GM12892 (cell line): ENCODE data around the gene HAPLN2.
"Not testable (repeated sequence)": the region's sequence is repeated elsewhere in the genome, so short reads cannot be mapped to it uniquely, and the experiment has no call there.

Experiments
- DNase-seq: peaks from one replicate; pipeline ENCODE4 v3.0.0; 2011; ENCODE audit not compliant: insufficient read length
- FAIRE-seq: peaks from 2 replicates; lab custom pipeline; 2011; peaks lifted over from hg19 to GRCh38; lab: Jason Lieb, UNC
- POLR2A ChIP-seq: IDR thresholded peaks from 2 replicates; pipeline ENCODE4 v1.6.1; 2011; ENCODE audit warnings: low read depth, low read length, control low read depth
- POLR2AphosphoS5 ChIP-seq: IDR thresholded peaks from 2 replicates; pipeline ENCODE4 v1.6.1; 2011; ENCODE audit warnings: low read depth, low read length, control low read depth
- TAF1 ChIP-seq: IDR thresholded peaks from 2 replicates; pipeline ENCODE4 v1.6.1; 2011; ENCODE audit warnings: low read depth, mild to moderate bottlenecking, control low read depth, low read length, borderline replicate concordance

The HAPLN2 gene

DNA sequence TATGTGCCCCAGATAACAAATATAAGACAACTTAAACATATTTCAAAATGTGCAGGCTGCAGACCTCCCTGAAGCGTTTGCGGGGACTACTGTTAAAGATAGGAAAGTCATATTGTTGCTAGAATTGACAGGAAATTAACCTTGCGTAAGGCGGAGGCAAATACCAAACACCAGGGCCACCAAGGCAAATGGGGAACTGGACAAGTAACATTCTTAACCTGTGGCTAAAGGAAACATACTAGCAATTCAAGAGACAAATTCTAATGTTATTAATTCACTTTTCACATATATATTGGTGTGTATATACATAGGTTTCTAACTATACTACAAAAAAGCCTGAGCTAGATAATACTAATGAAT, 6.8 kb downstream of the HAPLN2 start:
- peak; percentile 30 for FAIRE-seq
- TF ChIP-seq POLR2A (no peak), TAF1 (no peak)
- no peak for DNase-seq

DNA sequence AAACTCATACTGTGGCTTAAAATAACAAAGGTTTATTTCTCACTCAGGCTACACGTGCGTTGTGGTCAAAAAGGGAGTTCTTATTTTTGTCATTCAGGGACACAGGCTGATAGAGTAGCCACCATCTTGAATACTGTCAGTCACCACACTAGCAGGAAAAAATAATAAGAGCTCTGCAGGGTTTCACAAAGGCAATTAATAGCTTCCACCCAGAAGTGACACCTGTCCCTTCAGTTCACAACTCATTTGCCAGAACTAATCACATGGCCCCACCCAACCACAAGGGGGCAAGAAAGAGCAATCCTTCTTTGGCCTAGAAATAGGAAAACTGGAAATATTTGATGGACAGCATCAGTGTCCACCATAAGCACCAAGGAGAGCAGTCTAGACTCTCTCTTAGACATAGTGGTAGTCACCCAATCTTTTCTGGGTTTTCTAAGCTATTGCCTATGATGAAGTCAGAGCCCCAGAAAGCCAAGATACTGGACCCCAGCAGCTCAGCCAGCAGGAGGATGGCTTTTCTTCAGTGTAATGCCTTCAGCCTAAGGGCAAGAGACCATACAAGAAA, 8.2 kb downstream of the HAPLN2 start:
- no peak for DNase-seq
- FAIRE-seq, result no peak
- TF ChIP-seq POLR2AphosphoS5 (no peak), TAF1 (no peak), POLR2A (no peak)

DNA sequence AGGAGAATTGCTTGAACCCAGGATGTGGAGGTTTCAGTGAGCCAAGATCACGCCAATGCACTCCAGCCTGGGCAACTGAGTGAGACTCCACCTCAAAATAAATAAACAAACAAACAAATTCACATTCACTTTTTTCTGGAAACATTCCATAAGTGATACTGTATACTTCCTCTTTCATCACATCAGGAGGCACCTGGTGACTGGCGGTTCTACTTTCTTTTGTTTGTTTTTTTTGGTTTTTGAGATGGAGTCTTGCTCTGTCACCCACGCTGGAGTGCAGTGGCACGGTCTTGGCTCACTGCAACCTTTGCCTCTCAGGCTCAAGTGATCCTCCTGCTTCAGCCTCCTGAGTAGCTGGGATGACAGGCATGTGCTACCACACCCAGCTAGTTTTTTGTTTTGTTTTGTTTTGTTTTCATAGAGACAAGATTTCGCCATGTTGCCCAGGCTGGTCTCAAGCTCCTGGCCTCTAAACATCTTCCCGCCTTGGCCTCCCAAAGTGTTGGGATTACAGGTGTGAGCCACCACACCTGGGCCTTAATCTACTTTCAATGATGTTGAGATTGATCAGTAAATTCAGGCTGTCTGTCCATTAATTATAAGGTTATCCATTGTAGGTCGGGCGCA, 10.7 kb downstream of the HAPLN2 start:
- DNase-seq (no peak), FAIRE-seq (no peak)
- TF ChIP-seq TAF1 (no peak), POLR2A (no peak), POLR2AphosphoS5 (no peak)

- FAIRE-seq, DNase-seq: not testable (repeated sequence)
Observed at GRCh38 chr1:156631152-156631551, 11.9 kb downstream of the HAPLN2 start.

- no peak for TF ChIP-seq POLR2A
- no peak for TF ChIP-seq POLR2AphosphoS5
- TF ChIP-seq TAF1, result no peak
- DNase-seq (no peak), FAIRE-seq (no peak)
Observed at GRCh38 chr1:156632355-156632754, 13.1 kb downstream of the HAPLN2 start.

GRCh38 chr1:156638189-156638985, 19.2 kb downstream of the HAPLN2 start:
- DNase-seq (no peak), FAIRE-seq (no peak)
- TF ChIP-seq POLR2AphosphoS5, result no peak
- no peak for TF ChIP-seq POLR2A
- no peak for TF ChIP-seq TAF1

- no peak for DNase-seq
- no peak for TF ChIP-seq POLR2AphosphoS5
- no peak for TF ChIP-seq POLR2A
- no peak for TF ChIP-seq TAF1
Observed at GRCh38 chr1:156639601-156640101, 20.4 kb downstream of the HAPLN2 start.

DNA sequence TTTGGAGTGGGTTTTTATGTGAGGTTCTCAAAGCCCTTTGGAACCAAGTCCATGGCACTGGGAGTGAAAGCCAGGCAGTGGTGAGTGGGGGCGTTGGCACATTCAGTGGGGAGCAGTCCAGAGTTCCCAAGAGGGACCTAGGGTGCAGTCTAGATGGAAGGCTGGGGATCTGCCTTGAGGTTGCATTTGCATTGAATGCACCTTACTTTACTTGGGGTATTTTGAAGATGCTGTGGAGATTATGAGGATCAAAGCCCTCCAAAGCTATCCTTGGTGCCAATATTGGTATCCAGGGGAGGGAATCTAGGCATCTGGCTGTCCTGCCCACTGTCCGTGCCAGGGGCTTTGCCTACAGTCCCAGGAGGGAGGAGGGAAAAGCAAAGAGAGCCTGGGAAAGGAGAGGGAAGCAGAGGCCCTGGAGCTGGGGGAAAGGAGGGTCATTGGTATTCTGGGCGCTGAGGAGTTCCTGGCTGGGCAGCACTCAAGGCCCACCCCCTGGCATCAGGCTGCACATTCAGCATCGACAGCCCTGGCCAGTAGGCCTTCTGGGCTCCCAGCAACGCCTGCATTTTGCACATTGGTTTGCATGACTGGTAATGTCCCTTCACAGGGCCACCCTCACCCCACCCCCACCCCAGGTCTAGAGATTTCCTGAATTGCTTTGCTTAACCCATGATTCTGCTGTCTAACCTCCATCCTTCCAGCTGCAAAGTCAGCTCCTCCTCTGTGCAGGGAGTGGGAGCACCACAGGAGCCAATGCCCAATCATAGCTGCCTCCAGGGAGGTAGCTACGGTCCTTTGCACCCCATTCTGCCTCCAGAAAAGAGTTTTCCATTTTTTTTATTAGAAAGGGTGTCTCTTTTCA, 21.9 kb downstream of the HAPLN2 start:
- TF ChIP-seq POLR2A, result no peak
- no peak for FAIRE-seq
- no peak for DNase-seq

More at GRCh38 chr1:156639601-156640101, 20.4 kb downstream of the HAPLN2 start:
- no peak for FAIRE-seq

- no peak for DNase-seq
- TF ChIP-seq POLR2AphosphoS5 (no peak), TAF1 (no peak), POLR2A (no peak)
- no peak for FAIRE-seq
Observed at GRCh38 chr1:156641761-156642264, 22.6 kb downstream of the HAPLN2 start, which contains the start of gene BCAN. BCAN (plus strand) TSS chr1:156642117; CDS start chr1:156646055, 3,938 bp downstream.

GRCh38 chr1:156642265-156643048, 23.2 kb downstream of the HAPLN2 start:
- FAIRE-seq (no peak), DNase-seq (no peak)
- no peak for TF ChIP-seq POLR2A
- TF ChIP-seq TAF1, result no peak
- TF ChIP-seq POLR2AphosphoS5, result no peak
